Measurements from ENCODE around the gene RCN1.

DNA sequence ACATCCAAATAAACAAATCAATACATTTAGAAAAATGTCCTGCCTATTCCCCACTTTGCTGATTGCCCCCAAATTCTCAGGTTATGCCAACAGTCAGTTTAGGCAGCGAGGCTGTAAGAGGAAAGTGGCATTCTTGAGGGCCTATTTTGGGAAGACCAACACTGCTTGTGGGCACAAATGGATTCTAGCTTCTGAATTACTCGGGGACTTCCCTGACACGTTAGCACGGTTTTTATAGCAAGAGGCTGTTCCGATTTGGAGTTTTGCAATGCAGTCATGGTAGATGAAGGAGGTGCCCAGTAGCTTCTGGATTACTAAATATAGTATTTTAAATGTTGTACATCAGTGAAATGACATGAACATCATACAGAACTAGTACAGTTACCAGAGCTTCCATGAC is 13.1 kb downstream of the RCN1 start:
- TF ChIP-seq, protein P1, sequence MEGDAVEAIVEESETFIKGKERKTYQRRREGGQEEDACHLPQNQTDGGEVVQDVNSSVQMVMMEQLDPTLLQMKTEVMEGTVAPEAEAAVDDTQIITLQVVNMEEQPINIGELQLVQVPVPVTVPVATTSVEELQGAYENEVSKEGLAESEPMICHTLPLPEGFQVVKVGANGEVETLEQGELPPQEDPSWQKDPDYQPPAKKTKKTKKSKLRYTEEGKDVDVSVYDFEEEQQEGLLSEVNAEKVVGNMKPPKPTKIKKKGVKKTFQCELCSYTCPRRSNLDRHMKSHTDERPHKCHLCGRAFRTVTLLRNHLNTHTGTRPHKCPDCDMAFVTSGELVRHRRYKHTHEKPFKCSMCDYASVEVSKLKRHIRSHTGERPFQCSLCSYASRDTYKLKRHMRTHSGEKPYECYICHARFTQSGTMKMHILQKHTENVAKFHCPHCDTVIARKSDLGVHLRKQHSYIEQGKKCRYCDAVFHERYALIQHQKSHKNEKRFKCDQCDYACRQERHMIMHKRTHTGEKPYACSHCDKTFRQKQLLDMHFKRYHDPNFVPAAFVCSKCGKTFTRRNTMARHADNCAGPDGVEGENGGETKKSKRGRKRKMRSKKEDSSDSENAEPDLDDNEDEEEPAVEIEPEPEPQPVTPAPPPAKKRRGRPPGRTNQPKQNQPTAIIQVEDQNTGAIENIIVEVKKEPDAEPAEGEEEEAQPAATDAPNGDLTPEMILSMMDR (IDR thresholded peaks at IDR 0.05) = no peak
- no peak for TF ChIP-seq POLR2A (IDR thresholded peaks at IDR 0.05)

Data from heart left ventricle (tissue), 13 donors.